ENCODE results near the gene ADD3. TPM values are rescaled to one million over a fixed set of nuclear protein-coding genes. Genes with fewer than 3 reads are reported as not detected.

ADD3 gene
- total RNA-seq, 1 donor from 2014 or later, result 57.4 TPM

GRCh38 chr10:110032801-110033700 lies 25.3 kb downstream of the ADD3 start:
- no peaks in the 10 kb centered on the region for H3K27me3 ChIP-seq
- DNase-seq, result no peak
- intact Hi-C loops (cut with DNase I), result no loop called here
- no peak overlapping the region for H3K27ac ChIP-seq
- H3K4me3 ChIP-seq, result no peak overlapping the region
- no peak for ATAC-seq
- no peaks in the 10 kb centered on the region for H3K9me3 ChIP-seq
- peaks cover 24% of the 10 kb centered on the region for H3K4me1 ChIP-seq
- H3K36me3 ChIP-seq, result no peaks in the 10 kb centered on the region
- TF ChIP-seq, protein P1, sequence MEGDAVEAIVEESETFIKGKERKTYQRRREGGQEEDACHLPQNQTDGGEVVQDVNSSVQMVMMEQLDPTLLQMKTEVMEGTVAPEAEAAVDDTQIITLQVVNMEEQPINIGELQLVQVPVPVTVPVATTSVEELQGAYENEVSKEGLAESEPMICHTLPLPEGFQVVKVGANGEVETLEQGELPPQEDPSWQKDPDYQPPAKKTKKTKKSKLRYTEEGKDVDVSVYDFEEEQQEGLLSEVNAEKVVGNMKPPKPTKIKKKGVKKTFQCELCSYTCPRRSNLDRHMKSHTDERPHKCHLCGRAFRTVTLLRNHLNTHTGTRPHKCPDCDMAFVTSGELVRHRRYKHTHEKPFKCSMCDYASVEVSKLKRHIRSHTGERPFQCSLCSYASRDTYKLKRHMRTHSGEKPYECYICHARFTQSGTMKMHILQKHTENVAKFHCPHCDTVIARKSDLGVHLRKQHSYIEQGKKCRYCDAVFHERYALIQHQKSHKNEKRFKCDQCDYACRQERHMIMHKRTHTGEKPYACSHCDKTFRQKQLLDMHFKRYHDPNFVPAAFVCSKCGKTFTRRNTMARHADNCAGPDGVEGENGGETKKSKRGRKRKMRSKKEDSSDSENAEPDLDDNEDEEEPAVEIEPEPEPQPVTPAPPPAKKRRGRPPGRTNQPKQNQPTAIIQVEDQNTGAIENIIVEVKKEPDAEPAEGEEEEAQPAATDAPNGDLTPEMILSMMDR (IDR thresholded peaks at IDR 0.05), result no peak

GRCh38 chr10:110033701-110034235 lies 26.0 kb downstream of the ADD3 start:
- Histone ChIP-seq H3K4me3 (no peak overlapping the region), H3K36me3 (no peaks in the 10 kb centered on the region), H3K27ac (no peak overlapping the region), H3K9me3 (no peaks in the 10 kb centered on the region), H3K27me3 (no peaks in the 10 kb centered on the region), H3K4me1 (peaks cover 24% of the 10 kb centered on the region)
- intact Hi-C loops (cut with DNase I), result no loop called here
- DNase-seq (no peak), ATAC-seq (no peak)
- TF ChIP-seq, protein P1 (IDR thresholded peaks at IDR 0.05), result no peak

DNA sequence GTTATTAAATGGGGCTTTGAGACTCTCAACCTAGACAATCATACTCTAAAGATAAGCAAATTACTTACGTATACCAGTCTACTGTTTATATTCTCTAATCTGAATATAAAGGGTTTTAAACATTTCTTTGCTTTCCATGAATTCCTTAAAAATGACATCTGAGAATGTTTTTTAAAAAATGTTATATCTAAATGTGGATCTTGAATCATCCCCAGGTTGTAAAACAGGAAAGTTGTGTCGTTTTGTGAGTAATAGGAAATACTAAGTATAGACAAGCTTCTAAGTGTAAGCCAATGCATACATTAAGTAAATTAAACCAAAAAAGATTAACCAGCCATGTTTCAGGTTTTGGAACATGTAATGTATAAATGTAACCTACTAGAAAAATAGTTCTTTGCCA lies 26.8 kb downstream of the ADD3 start:
- Histone ChIP-seq H3K4me3 (no peak overlapping the region), H3K36me3 (no peaks in the 10 kb centered on the region), H3K27ac (no peak overlapping the region), H3K9me3 (no peaks in the 10 kb centered on the region), H3K4me1 (peaks cover 24% of the 10 kb centered on the region), H3K27me3 (no peaks in the 10 kb centered on the region)
- DNase-seq, result no peak
- intact Hi-C loops (cut with DNase I), result no loop called here
- TF ChIP-seq, protein P1 (IDR thresholded peaks at IDR 0.05), result no peak
- no peak for ATAC-seq

DNA sequence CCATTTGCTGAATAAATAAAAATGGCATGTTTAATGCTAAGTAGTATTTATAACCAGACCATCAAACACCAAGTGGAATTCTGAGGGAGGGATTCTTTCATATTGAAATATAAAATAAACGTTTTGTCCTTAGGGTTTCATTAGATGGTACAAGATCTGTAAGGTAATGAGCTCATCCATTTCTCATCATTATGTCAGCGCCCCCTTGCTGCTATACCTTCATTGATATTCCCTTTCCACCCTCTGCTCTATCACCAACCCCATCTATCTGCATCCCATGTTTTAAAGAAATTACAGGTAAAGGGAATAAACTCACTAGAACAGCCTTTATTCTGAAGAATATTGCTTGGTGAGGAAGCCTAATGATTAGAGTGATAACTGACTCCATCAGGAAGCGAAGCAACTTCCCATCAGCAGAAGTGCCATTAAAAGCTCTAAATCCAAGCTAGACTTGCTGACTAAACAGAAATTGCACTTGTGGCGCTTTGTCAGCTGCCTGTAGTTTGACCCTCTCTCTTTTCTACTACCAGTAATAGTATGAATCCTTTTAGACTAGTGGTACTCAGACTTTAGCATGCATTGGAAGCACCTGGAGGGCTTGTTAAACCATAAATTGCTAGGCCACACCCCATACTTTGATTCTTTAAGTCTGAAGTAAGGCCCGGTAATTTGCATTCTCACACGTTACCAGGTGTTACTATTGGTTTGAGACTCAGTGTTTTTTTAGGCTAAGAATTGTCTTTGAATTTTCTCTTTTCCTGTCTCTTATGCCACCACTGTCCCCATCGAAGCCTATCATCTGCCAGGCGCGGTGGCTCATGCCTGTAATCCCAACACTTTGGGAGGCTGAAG lies 27.5 kb downstream of the ADD3 start:
- Histone ChIP-seq H3K4me1 (peaks cover 24% of the 10 kb centered on the region), H3K4me3 (no peak overlapping the region), H3K27ac (no peak overlapping the region), H3K9me3 (no peaks in the 10 kb centered on the region), H3K27me3 (no peaks in the 10 kb centered on the region), H3K36me3 (no peaks in the 10 kb centered on the region)
- no peak for DNase-seq
- TF ChIP-seq, protein P1 (IDR thresholded peaks at IDR 0.05), result no peak
- no peak for ATAC-seq
- intact Hi-C loops (cut with DNase I), result no loop called here

DNA sequence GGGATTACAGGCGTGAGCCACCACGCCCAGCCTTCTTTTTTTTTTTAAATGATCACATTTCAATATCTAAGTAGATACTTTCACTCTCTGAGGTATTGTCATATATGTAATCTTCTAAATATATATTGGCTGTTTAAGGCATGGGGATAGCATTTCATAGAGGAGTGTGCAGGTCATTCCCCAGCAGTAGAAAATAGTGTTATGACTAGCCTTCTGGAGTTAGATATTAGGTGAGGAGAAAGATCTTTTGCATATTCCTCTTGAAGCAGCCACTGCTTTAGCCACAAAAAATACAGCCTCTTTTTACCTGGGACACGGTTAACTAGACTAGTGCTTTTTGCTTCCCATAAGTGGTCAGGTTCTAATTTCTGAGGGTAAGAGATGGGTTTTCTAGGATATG lies 28.9 kb downstream of the ADD3 start:
- no peak for DNase-seq
- intact Hi-C loops (cut with DNase I), result no loop called here
- ATAC-seq, result no peak
- Histone ChIP-seq H3K36me3 (no peaks in the 10 kb centered on the region), H3K27ac (no peak overlapping the region), H3K4me3 (no peak overlapping the region), H3K9me3 (no peaks in the 10 kb centered on the region), H3K4me1 (peaks cover 23% of the 10 kb centered on the region), H3K27me3 (no peaks in the 10 kb centered on the region)
- TF ChIP-seq, protein P1 (IDR thresholded peaks at IDR 0.05), result no peak
